Fibroblast of skin of left biceps (primary cell): Measurements from ENCODE around the gene METTL6.
"Not testable (repeated sequence)": the region's sequence is repeated elsewhere in the genome, so short reads cannot be mapped to it uniquely, and the experiment has no call there.

ENCODE experiments used
- DNase-seq, 2 experiments: peaks; one replicate each; pipeline ENCODE4 v3.0.0-alpha.2; 2013; ENCODE audit warnings: low read depth in 2 of 2

METTL6 gene

GRCh38 chr3:15368561-15369135 lies 58.7 kb downstream of the METTL6 start:
- no peak for DNase-seq

- DNase-seq, result no peak
Measured at GRCh38 chr3:15367059-15367458, 60.3 kb downstream of the METTL6 start.

DNA sequence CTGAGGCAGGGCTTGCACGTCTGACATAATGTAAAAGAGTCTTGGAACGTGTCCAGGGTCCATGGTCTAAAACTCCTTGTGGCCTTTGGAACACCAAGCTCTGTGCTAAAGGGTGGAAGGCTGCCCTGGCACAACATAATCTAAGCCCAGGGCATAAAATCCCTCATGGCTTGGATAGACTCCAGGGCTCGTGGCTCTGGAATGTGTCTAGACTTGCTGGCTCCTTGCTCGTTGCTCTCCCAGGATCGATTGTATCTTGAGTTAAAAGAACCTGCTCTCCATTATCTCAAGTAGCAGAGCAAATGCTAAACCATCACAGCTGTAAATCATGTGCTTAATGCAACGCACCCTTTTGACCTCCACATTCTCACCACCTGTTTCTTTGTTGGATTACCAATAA lies 63.3 kb downstream of the METTL6 start:
- DNase-seq, result not testable (repeated sequence)

DNA sequence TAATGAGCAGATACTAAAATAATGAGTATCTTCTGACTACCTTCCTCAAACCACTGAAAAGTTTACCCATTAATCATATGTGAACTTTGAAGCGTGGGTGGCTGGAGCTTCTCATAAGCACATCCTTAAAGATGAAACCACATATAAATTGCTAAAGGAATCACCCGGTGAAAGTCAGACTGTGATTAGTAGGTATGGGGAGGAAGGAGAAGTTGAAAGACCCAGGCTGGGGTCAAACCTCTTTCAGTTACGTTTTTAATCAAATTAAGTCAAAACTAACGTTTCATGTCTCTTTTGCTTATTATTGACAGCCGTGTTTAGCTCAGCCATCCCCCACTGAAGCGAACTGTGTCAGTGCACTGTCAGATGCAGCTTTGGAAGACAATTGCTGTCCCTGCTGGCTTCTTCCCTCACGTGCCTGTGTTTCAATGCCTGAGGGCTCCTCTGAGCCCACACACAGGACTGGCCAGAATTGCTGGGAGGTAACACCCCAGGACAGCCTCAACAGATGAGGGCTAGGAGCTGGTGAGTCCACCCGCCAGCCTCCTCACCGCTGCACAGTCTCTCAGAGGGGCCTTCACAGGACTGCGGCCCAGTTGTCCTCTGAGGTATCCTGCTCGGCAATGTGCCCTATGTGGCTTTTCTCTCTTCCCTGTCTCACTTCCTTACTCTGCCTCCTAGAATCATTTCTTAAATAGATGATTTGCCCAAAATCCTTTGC lies 65.7 kb downstream of the METTL6 start:
- no peak for DNase-seq

GRCh38 chr3:15360788-15361493 lies 66.4 kb downstream of the METTL6 start:
- peak; percentile 63 to 71 for DNase-seq
